Natural killer cell (primary cell): ENCODE measurements around the gene ALOX12B. TPM values are rescaled to one million over a fixed set of nuclear protein-coding genes. Genes with fewer than 3 reads are reported as not detected.

Experiments used
- ATAC-seq, 3 donors: fragments of 150-1000 bp in 2 of 3; fragments of 200-7000 bp in 1 of 3; cut with Tn5 transposase; 1 replicate in 1 of 3; 2 replicates in 2 of 3; pipeline ENCODE4 v1.10.0; 2021; ENCODE audit warnings: mild to moderate bottlenecking in 2 of 3, moderate library complexity in 2 of 3
- DNase-seq, 2 donors: peaks; one replicate each; pipeline versions ENCODE4 v3.0.0 to v3.0.0-alpha.2; 2013 to 2021; ENCODE audit warnings: mixed read lengths in 1 of 2
- H3K27ac ChIP-seq: one replicate; pipeline ENCODE4 v1.5.1; 2013; ENCODE audit warnings: mild to moderate bottlenecking, low read length
- H3K27me3 ChIP-seq: one replicate; pipeline ENCODE4 v1.6.1; 2013; ENCODE audit warnings: low read length; ENCODE audit not compliant: control insufficient read depth, insufficient read depth
- H3K36me3 ChIP-seq: one replicate; pipeline ENCODE4 v1.6.1; 2013; ENCODE audit warnings: low read length; ENCODE audit not compliant: control insufficient read depth, insufficient read depth
- H3K4me1 ChIP-seq: one replicate; pipeline ENCODE4 v1.6.1; 2013; ENCODE audit warnings: low read length; ENCODE audit not compliant: control insufficient read depth, insufficient read depth
- H3K4me3 ChIP-seq: one replicate; pipeline ENCODE4 v1.5.1; 2013; ENCODE audit warnings: low read length
- H3K9me3 ChIP-seq: one replicate; pipeline ENCODE4 v1.6.1; 2013; ENCODE audit warnings: low read length; ENCODE audit not compliant: control insufficient read depth, insufficient read depth
- H3K27ac Mint-ChIP-seq, 2 donors: one replicate each; pipeline ENCODE4 v1.8.0; 2022; ENCODE audit warnings: mild to moderate bottlenecking in 2 of 2, mixed read lengths in 2 of 2, moderate library complexity in 1 of 2
- H3K27me3 Mint-ChIP-seq, 2 donors: one replicate each; pipeline ENCODE4 v1.8.0; 2022; ENCODE audit warnings: low read depth in 2 of 2, mixed read lengths in 2 of 2
- H3K36me3 Mint-ChIP-seq: one replicate; pipeline ENCODE4 v1.8.0; 2022; ENCODE audit warnings: mixed read lengths
- H3K4me1 Mint-ChIP-seq, 2 donors: one replicate each; pipeline ENCODE4 v1.8.0; 2022; ENCODE audit warnings: mixed read lengths in 2 of 2
- H3K4me3 Mint-ChIP-seq: one replicate; pipeline ENCODE4 v1.8.0; 2022; ENCODE audit warnings: mild to moderate bottlenecking, moderate library complexity, mixed read lengths
- H3K9me3 Mint-ChIP-seq, 2 donors: one replicate each; pipeline ENCODE4 v1.8.0; 2022; ENCODE audit warnings: mixed read lengths in 2 of 2
- WGBS: methylation state at CpG from one replicate; pipeline ENCODE4 v1.1.7; 2013; ENCODE audit warnings: missing lambda C conversion rate; ENCODE audit not compliant: insufficient coverage; 5-methylcytosine and 5-hydroxymethylcytosine counted together
- intact Hi-C: fragments of 100-400 bp; cut with micrococcal nuclease; formaldehyde crosslinking; loops from one replicate; pipeline ENCODE4 v1.14.2; 2022
- total RNA-seq, 4 donors: library from RNA; stranded (reverse); fragments of 120-200 nt in 1 of 4; gene quantifications; one replicate each; pipeline versions ENCODE4 v1.2.3 to v1.2.4, GENCODE V29; 2013 to 2022
- TF ChIP-seq, protein P1 (sequence below): fragments of 200-600 bp; IDR thresholded peaks from one replicate; pipeline ENCODE4 v1.8.0; 2022; ENCODE audit warnings: antibody characterized with exemption

ALOX12B gene
- total RNA-seq, 3 donors from 2014 or later (not counting 1 experiment from before 2014, with no cell fraction given): 0.29 to 0.58 (median 0.56) TPM

DNA sequence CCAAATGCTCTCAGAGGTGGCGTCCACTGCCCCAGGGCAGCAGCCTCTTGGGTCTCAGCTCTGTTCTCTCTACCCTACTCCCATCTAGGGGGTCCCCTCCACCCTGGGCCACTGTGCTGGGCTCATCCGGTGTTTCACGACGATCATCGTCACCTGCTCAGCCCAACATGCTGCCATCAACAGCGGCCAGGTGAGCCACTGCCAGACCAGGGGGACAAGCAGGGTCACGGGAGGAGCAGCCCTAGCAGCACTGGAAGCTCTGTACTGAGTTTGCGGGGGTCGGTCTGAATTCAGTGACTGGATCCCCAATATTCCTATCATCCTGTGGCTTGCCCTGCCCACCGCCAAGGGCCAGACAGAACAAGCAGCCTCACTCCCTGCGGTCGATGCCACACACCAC, 16.0 kb downstream of the ALOX12B start:
- ATAC-seq: no peak
- Histone ChIP-seq H3K9me3 (no peaks in the 10 kb centered on the region), H3K27me3 (peaks cover 37% of the 10 kb centered on the region), H3K36me3 (no peaks in the 10 kb centered on the region), H3K27ac (no peak overlapping the region), H3K4me3 (no peak overlapping the region), H3K4me1 (peaks cover 40% of the 10 kb centered on the region)
- peaks cover 16 to 31% of the 10 kb centered on the region in 2 donors for H3K4me1 Mint-ChIP-seq
- H3K9me3 Mint-ChIP-seq: no peaks in the 10 kb centered on the region
- no peak overlapping the region for H3K4me3 Mint-ChIP-seq
- DNase-seq: no peak
- intact Hi-C loops: no loop called here
- peaks cover 45 to 46% of the 10 kb centered on the region in 2 donors for H3K27me3 Mint-ChIP-seq
- H3K27ac Mint-ChIP-seq: peak overlapping the region in 1 of 2 donors; percentile 93
- H3K36me3 Mint-ChIP-seq: no peaks in the 10 kb centered on the region
- WGBS: 86% methylated on average over 12 of the region's 12 CpGs
- TF ChIP-seq, protein P1, sequence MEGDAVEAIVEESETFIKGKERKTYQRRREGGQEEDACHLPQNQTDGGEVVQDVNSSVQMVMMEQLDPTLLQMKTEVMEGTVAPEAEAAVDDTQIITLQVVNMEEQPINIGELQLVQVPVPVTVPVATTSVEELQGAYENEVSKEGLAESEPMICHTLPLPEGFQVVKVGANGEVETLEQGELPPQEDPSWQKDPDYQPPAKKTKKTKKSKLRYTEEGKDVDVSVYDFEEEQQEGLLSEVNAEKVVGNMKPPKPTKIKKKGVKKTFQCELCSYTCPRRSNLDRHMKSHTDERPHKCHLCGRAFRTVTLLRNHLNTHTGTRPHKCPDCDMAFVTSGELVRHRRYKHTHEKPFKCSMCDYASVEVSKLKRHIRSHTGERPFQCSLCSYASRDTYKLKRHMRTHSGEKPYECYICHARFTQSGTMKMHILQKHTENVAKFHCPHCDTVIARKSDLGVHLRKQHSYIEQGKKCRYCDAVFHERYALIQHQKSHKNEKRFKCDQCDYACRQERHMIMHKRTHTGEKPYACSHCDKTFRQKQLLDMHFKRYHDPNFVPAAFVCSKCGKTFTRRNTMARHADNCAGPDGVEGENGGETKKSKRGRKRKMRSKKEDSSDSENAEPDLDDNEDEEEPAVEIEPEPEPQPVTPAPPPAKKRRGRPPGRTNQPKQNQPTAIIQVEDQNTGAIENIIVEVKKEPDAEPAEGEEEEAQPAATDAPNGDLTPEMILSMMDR: no peak

DNA sequence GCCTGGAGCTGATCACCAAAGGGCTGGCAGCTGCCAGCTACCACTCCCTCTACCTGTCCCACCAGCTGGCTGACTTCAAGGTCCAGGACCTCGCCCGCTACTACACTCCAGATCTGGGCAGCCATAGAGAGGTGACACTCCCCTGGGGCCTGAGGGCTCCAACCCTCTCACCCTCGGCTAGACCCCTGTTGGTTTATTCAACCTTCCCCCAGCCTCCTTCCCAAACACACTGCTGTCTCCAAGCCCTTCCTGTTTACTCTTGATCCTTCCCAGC, 18.0 kb downstream of the ALOX12B start:
- Mint-ChIP-seq H3K4me3 (no peak overlapping the region), H3K27ac (no peak overlapping the region), H3K4me1 (peaks cover 16 to 29% of the 10 kb centered on the region in 2 donors), H3K36me3 (no peaks in the 10 kb centered on the region), H3K9me3 (no peaks in the 10 kb centered on the region), H3K27me3 (peaks cover 37 to 42% of the 10 kb centered on the region in 2 donors)
- Histone ChIP-seq H3K9me3 (no peaks in the 10 kb centered on the region), H3K27ac (no peak overlapping the region), H3K27me3 (peaks cover 34% of the 10 kb centered on the region), H3K4me1 (peaks cover 40% of the 10 kb centered on the region), H3K36me3 (no peaks in the 10 kb centered on the region), H3K4me3 (no peak overlapping the region)
- TF ChIP-seq, protein P1: no peak
- DNase-seq: no peak
- WGBS: 88% methylated on average over 3 of the region's 3 CpGs
- ATAC-seq: no peak
- intact Hi-C loops: no loop called here

DNA sequence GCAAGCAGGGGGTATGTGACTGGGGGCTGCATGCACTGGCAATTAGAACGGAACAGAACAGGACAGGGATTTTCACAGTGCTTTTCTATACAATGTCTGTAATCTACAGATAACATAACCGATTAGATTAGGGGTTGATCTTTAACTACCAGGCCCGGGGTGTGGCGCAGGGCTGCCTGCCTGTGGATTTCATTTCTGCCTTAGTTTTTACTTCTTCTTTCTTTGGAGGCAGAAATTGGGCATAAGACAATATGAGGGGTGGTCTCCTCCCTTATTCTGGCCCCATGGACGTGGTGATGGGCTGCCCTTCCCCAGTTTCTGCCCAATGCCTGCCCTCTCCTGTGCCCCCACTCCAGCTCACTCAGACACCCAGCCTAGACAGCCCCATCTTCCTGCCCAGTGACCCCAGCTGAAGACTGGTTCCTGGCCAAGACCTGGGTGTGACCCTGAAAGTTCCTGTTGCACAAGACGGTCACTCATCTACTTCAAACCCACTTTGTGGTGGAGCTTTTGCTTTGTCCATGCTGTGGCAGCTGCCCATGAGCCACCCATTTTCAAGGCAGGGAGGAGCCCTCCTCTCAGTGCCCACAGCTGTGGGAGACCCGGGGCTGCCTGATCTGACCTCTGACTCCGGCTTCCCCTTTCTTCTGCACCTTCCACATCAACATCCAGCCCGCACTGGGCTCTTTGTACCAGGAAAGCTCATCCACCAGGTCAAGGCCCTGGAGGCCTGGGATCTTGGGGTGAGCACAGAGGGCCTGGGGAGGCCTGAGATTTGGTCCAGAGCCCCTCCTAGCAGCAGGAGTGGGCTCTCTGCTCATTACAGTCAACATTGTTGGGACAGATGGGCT, 18.6 kb downstream of the ALOX12B start:
- intact Hi-C loops: no loop called here
- WGBS: 57% methylated on average over 8 of the region's 9 CpGs
- H3K27me3 Mint-ChIP-seq: peaks cover 31 to 40% of the 10 kb centered on the region in 2 donors
- TF ChIP-seq, protein P1: no peak
- Histone ChIP-seq H3K27ac (no peak overlapping the region), H3K27me3 (peaks cover 30% of the 10 kb centered on the region), H3K36me3 (no peaks in the 10 kb centered on the region), H3K9me3 (no peaks in the 10 kb centered on the region), H3K4me3 (no peak overlapping the region), H3K4me1 (peaks cover 38% of the 10 kb centered on the region)
- DNase-seq (no peak), ATAC-seq (peak in 2 of 3 donors; percentile 6 to 71)
- no peaks in the 10 kb centered on the region for H3K36me3 Mint-ChIP-seq
- no peak overlapping the region for H3K4me3 Mint-ChIP-seq
- H3K9me3 Mint-ChIP-seq: no peaks in the 10 kb centered on the region
- H3K27ac Mint-ChIP-seq: peak overlapping the region in 1 of 2 donors; percentile 66
- peaks cover 14 to 23% of the 10 kb centered on the region in 2 donors for H3K4me1 Mint-ChIP-seq
